ENCODE results near the gene MAGI1.

DNA sequence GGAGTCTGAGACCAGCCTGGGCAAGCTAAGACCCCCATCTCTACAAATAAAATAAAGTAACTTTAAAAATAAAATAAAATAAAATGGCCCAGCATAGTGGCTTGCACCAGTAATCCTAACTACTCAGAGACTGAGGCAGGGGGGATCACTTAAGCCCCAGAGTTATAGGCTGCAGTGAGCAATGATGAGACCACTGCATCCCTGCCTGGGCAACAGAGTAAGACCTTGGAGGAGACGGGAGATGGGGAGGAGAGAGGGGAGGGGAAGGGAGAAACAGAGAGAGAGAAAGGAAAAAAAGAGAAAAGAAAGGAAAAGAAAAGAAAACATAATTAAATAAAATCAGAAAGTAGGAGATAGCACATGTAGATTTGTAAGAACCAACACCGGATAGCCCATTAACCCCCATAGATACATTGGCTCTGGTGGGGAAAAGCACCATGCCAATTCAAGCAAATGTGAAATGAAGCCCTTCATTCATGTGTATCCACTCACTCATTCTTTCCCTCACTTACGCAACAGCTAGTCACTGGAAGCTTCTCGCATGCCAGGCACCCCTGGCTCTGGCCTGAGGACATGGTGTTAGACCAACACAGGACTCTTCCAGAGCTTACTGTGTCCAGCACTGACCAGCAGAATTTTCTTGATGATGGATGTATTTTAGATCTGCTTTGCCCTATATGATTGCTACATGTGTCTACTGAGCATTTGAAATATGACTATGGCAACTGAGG, 183.2 kb downstream of the MAGI1 start:
- TF ChIP-seq, protein P1, sequence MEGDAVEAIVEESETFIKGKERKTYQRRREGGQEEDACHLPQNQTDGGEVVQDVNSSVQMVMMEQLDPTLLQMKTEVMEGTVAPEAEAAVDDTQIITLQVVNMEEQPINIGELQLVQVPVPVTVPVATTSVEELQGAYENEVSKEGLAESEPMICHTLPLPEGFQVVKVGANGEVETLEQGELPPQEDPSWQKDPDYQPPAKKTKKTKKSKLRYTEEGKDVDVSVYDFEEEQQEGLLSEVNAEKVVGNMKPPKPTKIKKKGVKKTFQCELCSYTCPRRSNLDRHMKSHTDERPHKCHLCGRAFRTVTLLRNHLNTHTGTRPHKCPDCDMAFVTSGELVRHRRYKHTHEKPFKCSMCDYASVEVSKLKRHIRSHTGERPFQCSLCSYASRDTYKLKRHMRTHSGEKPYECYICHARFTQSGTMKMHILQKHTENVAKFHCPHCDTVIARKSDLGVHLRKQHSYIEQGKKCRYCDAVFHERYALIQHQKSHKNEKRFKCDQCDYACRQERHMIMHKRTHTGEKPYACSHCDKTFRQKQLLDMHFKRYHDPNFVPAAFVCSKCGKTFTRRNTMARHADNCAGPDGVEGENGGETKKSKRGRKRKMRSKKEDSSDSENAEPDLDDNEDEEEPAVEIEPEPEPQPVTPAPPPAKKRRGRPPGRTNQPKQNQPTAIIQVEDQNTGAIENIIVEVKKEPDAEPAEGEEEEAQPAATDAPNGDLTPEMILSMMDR (conservative IDR thresholded peaks at IDR 0.05 in 1 of 2, IDR thresholded peaks at IDR 0.05 in 1 of 2; ENCODE audit: low read depth in 1 of 2, low read length in 2 of 2), result no peak
- TF ChIP-seq EZH2 (IDR thresholded peaks at IDR 0.05; ENCODE audit: low read length, missing control alignments), result no peak
